T-cell (primary cell): Measurements from ENCODE around the gene NEIL1. TPM values are rescaled to one million over a fixed set of nuclear protein-coding genes. Genes with fewer than 3 reads are reported as not detected.
"Not testable (repeated sequence)": the region's sequence is repeated elsewhere in the genome, so short reads cannot be mapped to it uniquely, and the experiment has no call there.

Experiments
- ATAC-seq, 4 experiments: fragments of 200-7000 bp in 3 of 4; fragments of 150-1000 bp in 1 of 4; cut with Tn5 transposase; replicated peaks in 1 of 4; 1 replicate in 3 of 4; 2 replicates in 1 of 4; pipeline ENCODE4 v1.10.0; 2021; ENCODE audit warnings: moderate library complexity in 3 of 4, mild to moderate bottlenecking in 2 of 4, moderate number of reproducible peaks in 1 of 4
- CTCF ChIA-PET, 2 donors: fragments of 300-600 bp; sonication (Branson Sonifier 250); formaldehyde crosslinking; loops; one replicate each; lab custom pipeline; 2022; ENCODE audit warnings: antibody characterized with exemption in 2 of 2; lab: Charles Lee
- POLR2A ChIA-PET, 2 donors: fragments of 300-600 bp; sonication (Branson Sonifier 250); formaldehyde crosslinking; loops; one replicate each; lab custom pipeline; 2022; ENCODE audit warnings: antibody characterized with exemption in 2 of 2; lab: Charles Lee
- DNase-seq, 35 experiments: peaks; one replicate each; pipeline versions ENCODE4 v3.0.0 to v3.0.0-alpha.2; 2013 to 2023
- H3K27ac ChIP-seq: one replicate; pipeline ENCODE4 v1.5.1; 2013; ENCODE audit warnings: low read length
- H3K27me3 ChIP-seq, 2 experiments: replicated peaks in 1 of 2; 1 replicate in 1 of 2; 2 replicates in 1 of 2; pipeline versions ENCODE4 v1.6.1 to v1.7.0; 2013; ENCODE audit warnings: low read length in 1 of 2, mixed read lengths in 1 of 2; ENCODE audit not compliant: control insufficient read depth in 2 of 2, insufficient read depth in 2 of 2; ENCODE audit errors: extremely low read depth in 1 of 2
- H3K36me3 ChIP-seq, 2 donors: 1 replicate in 1 of 2; 2 replicates in 1 of 2; pipeline versions ENCODE4 v1.6.1 to v1.7.0; 2013; ENCODE audit warnings: low read length in 1 of 2; ENCODE audit not compliant: control insufficient read depth in 2 of 2, insufficient read depth in 1 of 2; ENCODE audit errors: extremely low read depth in 1 of 2
- H3K4me1 ChIP-seq, 2 experiments: 1 replicate in 1 of 2; 2 replicates in 1 of 2; pipeline versions ENCODE4 v1.6.1 to v1.7.0; 2013; ENCODE audit warnings: low read length in 2 of 2, mixed read lengths in 1 of 2; ENCODE audit not compliant: insufficient read depth in 2 of 2, control insufficient read depth in 1 of 2; ENCODE audit errors: extremely low read depth in 1 of 2
- H3K4me3 ChIP-seq, 2 donors: 1 replicate in 1 of 2; 2 replicates in 1 of 2; pipeline versions ENCODE4 v1.5.1 to v1.7.0; 2013; ENCODE audit warnings: mild to moderate bottlenecking in 2 of 2, low read length in 1 of 2, moderate library complexity in 1 of 2; ENCODE audit not compliant: control insufficient read depth in 1 of 2; ENCODE audit errors: extremely low read depth in 1 of 2
- H3K9me3 ChIP-seq: 2 replicates; pipeline ENCODE4 v1.7.0; 2013
- H3K27ac Mint-ChIP-seq, 2 donors: one replicate each; pipeline ENCODE4 v1.8.0; 2020 to 2021; ENCODE audit warnings: mild to moderate bottlenecking in 2 of 2, mixed read lengths in 2 of 2
- H3K27me3 Mint-ChIP-seq, 2 donors: one replicate each; pipeline ENCODE4 v1.8.0; 2021 to 2022; ENCODE audit warnings: mixed read lengths in 2 of 2
- H3K36me3 Mint-ChIP-seq: one replicate; pipeline ENCODE4 v1.8.0; 2021; ENCODE audit warnings: mixed read lengths
- H3K4me1 Mint-ChIP-seq, 3 donors: one replicate each; pipeline ENCODE4 v1.8.0; 2020 to 2022; ENCODE audit warnings: mixed read lengths in 3 of 3, mild to moderate bottlenecking in 1 of 3
- H3K4me3 Mint-ChIP-seq, 3 donors: one replicate each; pipeline ENCODE4 v1.8.0; 2020 to 2022; ENCODE audit warnings: mild to moderate bottlenecking in 3 of 3, mixed read lengths in 3 of 3, moderate library complexity in 3 of 3
- H3K9me3 Mint-ChIP-seq, 3 donors: one replicate each; pipeline ENCODE4 v1.8.0; 2020 to 2022; ENCODE audit warnings: mixed read lengths in 3 of 3
- WGBS: methylation state at CpG from one replicate; pipeline ENCODE4 v1.1.5; 2013; ENCODE audit warnings: missing lambda C conversion rate; ENCODE audit not compliant: insufficient coverage; 5-methylcytosine and 5-hydroxymethylcytosine counted together
- total RNA-seq, 35 experiments: library from RNA in 6 of 35; stranded (reverse) in 6 of 35; fragments of 120-200 nt in 1 of 35; gene quantifications; one replicate each; pipeline versions ENCODE4 v1.2.1 to v1.2.4 and lab custom pipeline; 2013 to 2026

Gene NEIL1
- total RNA-seq, 5 donors from 2014 or later (not counting 1 experiment from before 2014, with no cell fraction given) = 11.9 to 35.0 (median 15.1) TPM

GRCh38 chr15:75319231-75319897 lies 27.5 kb upstream of the NEIL1 start:
- H3K4me3 Mint-ChIP-seq, H3K9me3 ChIP-seq, DNase-seq, H3K27me3 ChIP-seq, CTCF ChIA-PET, H3K4me1 Mint-ChIP-seq, ATAC-seq, H3K27me3 Mint-ChIP-seq, H3K27ac ChIP-seq, POLR2A ChIA-PET, H3K9me3 Mint-ChIP-seq, H3K36me3 ChIP-seq, H3K4me1 ChIP-seq, H3K36me3 Mint-ChIP-seq, H3K4me3 ChIP-seq, H3K27ac Mint-ChIP-seq: not testable (repeated sequence)
- WGBS = 100% methylated on average over 2 of the region's 5 CpGs

- no peaks in the 10 kb centered on the region for H3K36me3 ChIP-seq
- ATAC-seq (no peak), DNase-seq (no peak)
- no peak overlapping the region for H3K4me3 ChIP-seq
- Mint-ChIP-seq H3K27me3 (peaks cover 4 to 5% of the 10 kb centered on the region in 2 donors), H3K4me1 (no peaks in the 10 kb centered on the region), H3K4me3 (no peak overlapping the region), H3K36me3 (no peaks in the 10 kb centered on the region), H3K9me3 (no peaks in the 10 kb centered on the region), H3K27ac (no peak overlapping the region)
- CTCF ChIA-PET = no interaction called here
- 87% methylated on average over 6 of the region's 6 CpGs for WGBS
- POLR2A ChIA-PET = interaction anchor here in 1 of 2 donors (0.5 kb wide), 1 partner anchor 294 kb away, joined by 4 read pairs; no protein-coding TSS in a partner anchor
- H3K4me1 ChIP-seq = no peaks in the 10 kb centered on the region
- H3K27me3 ChIP-seq = no peaks in the 10 kb centered on the region
- no peak overlapping the region for H3K27ac ChIP-seq
- no peaks in the 10 kb centered on the region for H3K9me3 ChIP-seq
Observed at GRCh38 chr15:75321711-75322110, 25.1 kb upstream of the NEIL1 start.

- CTCF ChIA-PET = no interaction called here
Observed at GRCh38 chr15:75325922-75326321, 20.9 kb upstream of the NEIL1 start.

GRCh38 chr15:75327005-75327404 lies 19.8 kb upstream of the NEIL1 start:
- DNase-seq = no peak
- ATAC-seq = no peak
- POLR2A ChIA-PET = no interaction called here
- WGBS = 93% methylated on average over 3 of the region's 4 CpGs
- H3K27me3 ChIP-seq = peaks cover 0 to 4% of the 10 kb centered on the region in 2 experiments
- Mint-ChIP-seq H3K36me3 (no peaks in the 10 kb centered on the region), H3K4me1 (no peaks in the 10 kb centered on the region), H3K4me3 (no peak overlapping the region), H3K27me3 (peaks cover 5 to 9% of the 10 kb centered on the region in 2 donors), H3K27ac (no peak overlapping the region), H3K9me3 (no peaks in the 10 kb centered on the region)
- H3K9me3 ChIP-seq = no peaks in the 10 kb centered on the region
- CTCF ChIA-PET = interaction anchor here in 1 of 2 donors (0.6 kb wide), 1 partner anchor 138 kb away, joined by 4 read pairs; no protein-coding TSS in a partner anchor
- no peak overlapping the region for H3K4me3 ChIP-seq
- no peaks in the 10 kb centered on the region for H3K36me3 ChIP-seq
- H3K4me1 ChIP-seq = no peaks in the 10 kb centered on the region
- no peak overlapping the region for H3K27ac ChIP-seq

More at GRCh38 chr15:75325922-75326321, 20.9 kb upstream of the NEIL1 start:
- POLR2A ChIA-PET = no interaction called here
- H3K4me1 Mint-ChIP-seq = no peaks in the 10 kb centered on the region
- peaks cover 8 to 9% of the 10 kb centered on the region in 2 donors for H3K27me3 Mint-ChIP-seq
- H3K9me3 Mint-ChIP-seq = no peaks in the 10 kb centered on the region
- ATAC-seq = no peak
- no peak for DNase-seq
- no peaks in the 10 kb centered on the region for H3K36me3 ChIP-seq
- H3K36me3 Mint-ChIP-seq = no peaks in the 10 kb centered on the region
- no peak overlapping the region for H3K27ac Mint-ChIP-seq
- no peaks in the 10 kb centered on the region for H3K9me3 ChIP-seq
- no peaks in the 10 kb centered on the region for H3K4me1 ChIP-seq
- no CpG with 5 or more reads among the region's 4 CpGs for WGBS
- H3K4me3 ChIP-seq = no peak overlapping the region
- peaks cover 0 to 4% of the 10 kb centered on the region in 2 experiments for H3K27me3 ChIP-seq
- no peak overlapping the region for H3K27ac ChIP-seq
- H3K4me3 Mint-ChIP-seq = no peak overlapping the region

DNA sequence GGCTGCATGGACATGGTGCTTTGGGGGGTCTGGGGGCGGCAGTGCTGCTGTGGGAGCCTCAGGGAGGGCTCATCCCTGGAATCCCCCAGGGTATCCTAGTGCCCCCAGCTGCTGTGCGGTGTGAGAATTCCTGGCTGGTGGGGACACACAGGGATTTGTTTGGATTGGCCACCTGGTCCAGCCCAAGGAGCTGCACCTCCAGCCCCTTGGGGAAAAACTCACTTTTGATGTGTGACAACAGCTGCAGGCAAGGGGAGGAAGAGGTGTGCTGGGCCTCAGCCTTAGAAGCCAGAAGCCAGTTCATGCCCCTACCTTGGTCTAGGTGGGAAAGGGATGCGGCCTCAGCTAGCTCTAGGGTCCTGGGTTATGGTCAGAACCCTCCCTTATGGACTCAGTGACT lies 19.3 kb upstream of the NEIL1 start:
- H3K27me3 Mint-ChIP-seq = peaks cover 5 to 9% of the 10 kb centered on the region in 2 donors
- WGBS = 92% methylated on average over 1 of the region's 3 CpGs

DNA sequence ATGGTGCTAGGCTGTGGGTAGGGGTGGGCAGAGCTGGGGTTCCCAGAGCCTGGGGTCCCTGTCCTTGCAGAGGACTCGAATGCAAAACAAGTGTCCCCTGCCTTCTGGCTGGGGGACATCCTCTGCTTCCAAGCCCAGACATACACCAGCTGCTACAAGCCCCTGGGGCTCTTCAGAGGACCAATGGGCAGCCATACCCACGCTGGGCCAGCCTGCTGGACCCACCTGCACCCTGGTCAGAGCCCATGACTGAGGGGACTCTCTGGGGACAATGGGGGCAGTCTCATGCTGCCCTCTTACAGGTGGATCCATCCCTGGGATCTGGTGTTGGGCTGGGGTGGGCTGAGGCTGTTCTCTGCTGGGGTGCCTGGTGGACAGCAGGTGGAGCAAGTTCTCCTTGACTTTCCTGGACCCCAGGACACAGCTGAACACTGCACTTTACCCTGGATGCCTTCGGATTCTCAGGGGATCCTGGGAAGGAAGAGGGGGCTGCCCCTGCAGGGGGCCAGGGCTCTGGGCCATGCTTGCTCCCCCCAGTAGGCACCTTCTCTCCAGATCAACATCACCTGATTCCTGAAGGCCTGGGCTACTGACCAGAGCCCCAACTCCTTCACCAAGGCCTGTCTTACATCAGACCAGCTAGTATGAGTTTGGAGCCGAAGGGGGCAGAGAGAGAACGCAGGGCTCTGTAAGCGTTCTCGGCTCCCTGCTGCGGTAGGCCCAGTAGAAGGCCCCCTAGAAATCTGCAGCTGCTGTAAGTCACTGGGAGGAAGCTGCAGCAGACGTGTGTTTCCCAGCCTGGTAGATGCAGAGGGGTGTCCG lies 18.1 kb upstream of the NEIL1 start:
- no peak overlapping the region for H3K4me3 Mint-ChIP-seq

More for the DNA sequence above, 19.3 kb upstream of the NEIL1 start:
- no peak for DNase-seq
- Mint-ChIP-seq H3K9me3 (no peaks in the 10 kb centered on the region), H3K4me3 (no peak overlapping the region), H3K4me1 (no peaks in the 10 kb centered on the region), H3K27ac (no peak overlapping the region), H3K36me3 (no peaks in the 10 kb centered on the region)
- ATAC-seq = no peak
- H3K4me3 ChIP-seq = no peak overlapping the region
- ChIA-PET CTCF (no interaction called here), POLR2A (no interaction called here)
- no peaks in the 10 kb centered on the region for H3K36me3 ChIP-seq
- no peaks in the 10 kb centered on the region for H3K4me1 ChIP-seq
- peaks cover 0 to 4% of the 10 kb centered on the region in 2 experiments for H3K27me3 ChIP-seq
- H3K27ac ChIP-seq = no peak overlapping the region
- no peaks in the 10 kb centered on the region for H3K9me3 ChIP-seq

More for the DNA sequence above, 18.1 kb upstream of the NEIL1 start:
- Histone ChIP-seq H3K9me3 (no peaks in the 10 kb centered on the region), H3K4me3 (no peak overlapping the region), H3K27ac (no peak overlapping the region), H3K4me1 (no peaks in the 10 kb centered on the region), H3K27me3 (peaks cover 0 to 4% of the 10 kb centered on the region in 2 experiments), H3K36me3 (no peaks in the 10 kb centered on the region)
- no peaks in the 10 kb centered on the region for H3K4me1 Mint-ChIP-seq
- H3K27me3 Mint-ChIP-seq = peaks cover 5 to 9% of the 10 kb centered on the region in 2 donors
- no peak overlapping the region for H3K27ac Mint-ChIP-seq
- WGBS = 68% methylated on average over 7 of the region's 10 CpGs
- H3K36me3 Mint-ChIP-seq = no peaks in the 10 kb centered on the region
- H3K9me3 Mint-ChIP-seq = no peaks in the 10 kb centered on the region
- ATAC-seq (no peak), DNase-seq (no peak)
- CTCF ChIA-PET = no interaction called here
- POLR2A ChIA-PET = interaction anchor here in 1 of 2 donors (0.6 kb wide), 1 partner anchor 272 kb away, joined by 4 read pairs; no protein-coding TSS in a partner anchor
